OCI-LY1 (cell line): ENCODE measurements around the gene F2RL2.

Experiments
- H2AFZ ChIP-seq: fragments of 200-600 bp; sonication (generic), shearing (Covaris generic); 2 replicates; pipeline ENCODE4 v1.6.0; 2014; ENCODE audit warnings: antibody characterized with exemption, mild to moderate bottlenecking, low read length
- H3F3A ChIP-seq: fragments of 200-600 bp; sonication (generic), shearing (Covaris generic); 2 replicates; pipeline ENCODE4 v1.6.0; 2014; ENCODE audit warnings: mild to moderate bottlenecking, antibody characterized with exemption, low read length, moderate library complexity; ENCODE audit not compliant: insufficient read depth
- H3K27ac ChIP-seq: fragments of 200-600 bp; sonication (generic); 2 replicates; pipeline ENCODE4 v1.5.1; 2014; ENCODE audit warnings: low read length, mixed run types, mild to moderate bottlenecking, low read depth; ENCODE audit not compliant: poor library complexity, severe bottlenecking
- H3K27me3 ChIP-seq: fragments of 200-600 bp; sonication (generic); 2 replicates; pipeline ENCODE4 v1.6.0; 2014; ENCODE audit warnings: antibody characterized with exemption, mild to moderate bottlenecking, low read length, moderate library complexity; ENCODE audit not compliant: insufficient read depth
- H3K36me3 ChIP-seq: fragments of 200-600 bp; sonication (generic); 2 replicates; pipeline ENCODE4 v1.6.1; 2014; ENCODE audit warnings: mild to moderate bottlenecking, antibody characterized with exemption, low read length, moderate library complexity, mixed read lengths; ENCODE audit not compliant: insufficient read depth
- H3K4me1 ChIP-seq: fragments of 200-600 bp; sonication (generic); 2 replicates; pipeline ENCODE4 v1.5.1; 2014; ENCODE audit warnings: mild to moderate bottlenecking, low read length, moderate library complexity; ENCODE audit not compliant: insufficient read depth, severe bottlenecking
- H3K4me2 ChIP-seq: fragments of 200-600 bp; sonication (generic), shearing (Covaris generic); 2 replicates; pipeline ENCODE4 v1.6.1; 2014; ENCODE audit warnings: low read length
- H3K4me3 ChIP-seq: fragments of 200-600 bp; sonication (generic); 2 replicates; pipeline ENCODE4 v1.5.1; 2014; ENCODE audit warnings: low read length, low read depth, mild to moderate bottlenecking, mixed read lengths; ENCODE audit not compliant: poor library complexity, severe bottlenecking
- H3K79me2 ChIP-seq: fragments of 200-600 bp; shearing (Covaris generic); 2 replicates; pipeline ENCODE4 v1.6.1; 2016; ENCODE audit warnings: mixed run types, low read length, mixed read lengths; ENCODE audit not compliant: insufficient read depth
- H3K9ac ChIP-seq: fragments of 200-600 bp; sonication (generic), shearing (Covaris generic); 2 replicates; pipeline ENCODE4 v1.6.1; 2014; ENCODE audit warnings: mild to moderate bottlenecking, low read length, mixed read lengths
- H3K9me2 ChIP-seq: fragments of 200-600 bp; sonication (generic), shearing (Covaris generic); 2 replicates; pipeline ENCODE4 v1.6.1; 2014; ENCODE audit warnings: low read depth, mild to moderate bottlenecking, low read length, mixed read lengths
- H3K9me3 ChIP-seq: fragments of 200-600 bp; shearing (Covaris generic); 2 replicates; pipeline ENCODE4 v1.6.1; 2014; ENCODE audit warnings: low read length, mixed read lengths
- H4K20me1 ChIP-seq: fragments of 200-600 bp; sonication (generic), shearing (Covaris generic); 2 replicates; pipeline ENCODE4 v1.6.0; 2016; ENCODE audit warnings: mild to moderate bottlenecking, low read length; ENCODE audit not compliant: insufficient read depth
- CTCF ChIP-seq: fragments of 200-600 bp; sonication (generic), shearing (Covaris generic); IDR thresholded peaks from 2 replicates; pipeline ENCODE4 v1.5.1; 2017; ENCODE audit warnings: mild to moderate bottlenecking, antibody characterized with exemption, low read length, moderate library complexity, mixed read lengths
- EZH2 ChIP-seq: fragments of 200-600 bp; sonication (generic), shearing (Covaris generic); IDR thresholded peaks from 2 replicates; pipeline ENCODE4 v1.8.0; 2017; ENCODE audit warnings: borderline replicate concordance, mixed run types, mild to moderate bottlenecking, antibody characterized with exemption, low read length, moderate library complexity, mixed read lengths

F2RL2 gene

GRCh38 chr5:76638479-76638878, 15.3 kb upstream of the F2RL2 start:
- no peaks in the 10 kb centered on the region for H3K9me3 ChIP-seq
- H3K27me3 ChIP-seq: no peaks in the 10 kb centered on the region
- H3K9me2 ChIP-seq: no peaks in the 10 kb centered on the region
- H3K36me3 ChIP-seq: no peaks in the 10 kb centered on the region
- no peak overlapping the region for H3K4me3 ChIP-seq
- H3K4me1 ChIP-seq: no peaks in the 10 kb centered on the region
- H3K9ac ChIP-seq: no peak overlapping the region
- no peaks in the 10 kb centered on the region for H3F3A ChIP-seq
- TF ChIP-seq EZH2: no peak
- no peaks in the 10 kb centered on the region for H4K20me1 ChIP-seq
- no peak overlapping the region for H3K4me2 ChIP-seq
- H3K27ac ChIP-seq: no peak overlapping the region
- no peaks in the 10 kb centered on the region for H3K79me2 ChIP-seq
- H2AFZ ChIP-seq: no peak overlapping the region

- H3K9me2 ChIP-seq: no peaks in the 10 kb centered on the region
- H3K4me3 ChIP-seq: no peak overlapping the region
- no peaks in the 10 kb centered on the region for H3K4me1 ChIP-seq
- no peak overlapping the region for H3K9ac ChIP-seq
- no peak overlapping the region for H2AFZ ChIP-seq
- H3K4me2 ChIP-seq: no peak overlapping the region
- H3F3A ChIP-seq: no peaks in the 10 kb centered on the region
- no peaks in the 10 kb centered on the region for H3K27me3 ChIP-seq
- H3K36me3 ChIP-seq: no peaks in the 10 kb centered on the region
- H4K20me1 ChIP-seq: no peaks in the 10 kb centered on the region
- H3K27ac ChIP-seq: no peak overlapping the region
- H3K79me2 ChIP-seq: no peaks in the 10 kb centered on the region
- no peaks in the 10 kb centered on the region for H3K9me3 ChIP-seq
- no peak for TF ChIP-seq CTCF
- no peak for TF ChIP-seq EZH2
Observed at GRCh38 chr5:76637490-76637889, 14.3 kb upstream of the F2RL2 start.

GRCh38 chr5:76634661-76635060, 11.5 kb upstream of the F2RL2 start:
- Histone ChIP-seq H3K4me2 (no peak overlapping the region), H3K9ac (no peak overlapping the region), H2AFZ (no peak overlapping the region), H3F3A (no peaks in the 10 kb centered on the region), H4K20me1 (no peaks in the 10 kb centered on the region), H3K36me3 (no peaks in the 10 kb centered on the region), H3K9me3 (no peaks in the 10 kb centered on the region), H3K4me3 (no peak overlapping the region), H3K27me3 (no peaks in the 10 kb centered on the region), H3K9me2 (no peaks in the 10 kb centered on the region), H3K79me2 (no peaks in the 10 kb centered on the region), H3K4me1 (no peaks in the 10 kb centered on the region), H3K27ac (no peak overlapping the region)
- TF ChIP-seq EZH2 (no peak), CTCF (no peak)

GRCh38 chr5:76626738-76627137, 3.5 kb upstream of the F2RL2 start:
- H3K9me3 ChIP-seq: no peaks in the 10 kb centered on the region
- no peak overlapping the region for H3K4me3 ChIP-seq
- H3K79me2 ChIP-seq: no peaks in the 10 kb centered on the region
- H3F3A ChIP-seq: no peaks in the 10 kb centered on the region
- H3K4me1 ChIP-seq: peaks cover 10% of the 10 kb centered on the region
- H3K27ac ChIP-seq: no peak overlapping the region
- no peak overlapping the region for H2AFZ ChIP-seq
- H4K20me1 ChIP-seq: no peaks in the 10 kb centered on the region
- TF ChIP-seq CTCF (no peak), EZH2 (no peak)
- no peak overlapping the region for H3K9ac ChIP-seq
- no peaks in the 10 kb centered on the region for H3K27me3 ChIP-seq
- H3K4me2 ChIP-seq: no peak overlapping the region
- no peaks in the 10 kb centered on the region for H3K36me3 ChIP-seq
- H3K9me2 ChIP-seq: no peaks in the 10 kb centered on the region
